Measurements from ENCODE around the gene IL1RAP.

GRCh38 chr3:190692256-190692655 is 178.4 kb downstream of the IL1RAP start:
- TF ChIP-seq, protein P1, sequence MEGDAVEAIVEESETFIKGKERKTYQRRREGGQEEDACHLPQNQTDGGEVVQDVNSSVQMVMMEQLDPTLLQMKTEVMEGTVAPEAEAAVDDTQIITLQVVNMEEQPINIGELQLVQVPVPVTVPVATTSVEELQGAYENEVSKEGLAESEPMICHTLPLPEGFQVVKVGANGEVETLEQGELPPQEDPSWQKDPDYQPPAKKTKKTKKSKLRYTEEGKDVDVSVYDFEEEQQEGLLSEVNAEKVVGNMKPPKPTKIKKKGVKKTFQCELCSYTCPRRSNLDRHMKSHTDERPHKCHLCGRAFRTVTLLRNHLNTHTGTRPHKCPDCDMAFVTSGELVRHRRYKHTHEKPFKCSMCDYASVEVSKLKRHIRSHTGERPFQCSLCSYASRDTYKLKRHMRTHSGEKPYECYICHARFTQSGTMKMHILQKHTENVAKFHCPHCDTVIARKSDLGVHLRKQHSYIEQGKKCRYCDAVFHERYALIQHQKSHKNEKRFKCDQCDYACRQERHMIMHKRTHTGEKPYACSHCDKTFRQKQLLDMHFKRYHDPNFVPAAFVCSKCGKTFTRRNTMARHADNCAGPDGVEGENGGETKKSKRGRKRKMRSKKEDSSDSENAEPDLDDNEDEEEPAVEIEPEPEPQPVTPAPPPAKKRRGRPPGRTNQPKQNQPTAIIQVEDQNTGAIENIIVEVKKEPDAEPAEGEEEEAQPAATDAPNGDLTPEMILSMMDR (IDR thresholded peaks at IDR 0.05; ENCODE audit: low read depth, low read length): no peak
- TF ChIP-seq POLR2A (IDR thresholded peaks at IDR 0.05; ENCODE audit: extremely low read depth, insufficient read length): no peak
- TF ChIP-seq, protein P2, sequence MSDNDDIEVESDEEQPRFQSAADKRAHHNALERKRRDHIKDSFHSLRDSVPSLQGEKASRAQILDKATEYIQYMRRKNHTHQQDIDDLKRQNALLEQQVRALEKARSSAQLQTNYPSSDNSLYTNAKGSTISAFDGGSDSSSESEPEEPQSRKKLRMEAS (IDR thresholded peaks at IDR 0.05; ENCODE audit: low read depth, low read length): no peak
